ENCODE measurements around the gene UTP11. TPM values are rescaled to one million over a fixed set of nuclear protein-coding genes. Genes with fewer than 3 reads are reported as not detected.

Gene UTP11
- total RNA-seq, 2 experiments from 2014 or later: 83.6 to 84.0 TPM

DNA sequence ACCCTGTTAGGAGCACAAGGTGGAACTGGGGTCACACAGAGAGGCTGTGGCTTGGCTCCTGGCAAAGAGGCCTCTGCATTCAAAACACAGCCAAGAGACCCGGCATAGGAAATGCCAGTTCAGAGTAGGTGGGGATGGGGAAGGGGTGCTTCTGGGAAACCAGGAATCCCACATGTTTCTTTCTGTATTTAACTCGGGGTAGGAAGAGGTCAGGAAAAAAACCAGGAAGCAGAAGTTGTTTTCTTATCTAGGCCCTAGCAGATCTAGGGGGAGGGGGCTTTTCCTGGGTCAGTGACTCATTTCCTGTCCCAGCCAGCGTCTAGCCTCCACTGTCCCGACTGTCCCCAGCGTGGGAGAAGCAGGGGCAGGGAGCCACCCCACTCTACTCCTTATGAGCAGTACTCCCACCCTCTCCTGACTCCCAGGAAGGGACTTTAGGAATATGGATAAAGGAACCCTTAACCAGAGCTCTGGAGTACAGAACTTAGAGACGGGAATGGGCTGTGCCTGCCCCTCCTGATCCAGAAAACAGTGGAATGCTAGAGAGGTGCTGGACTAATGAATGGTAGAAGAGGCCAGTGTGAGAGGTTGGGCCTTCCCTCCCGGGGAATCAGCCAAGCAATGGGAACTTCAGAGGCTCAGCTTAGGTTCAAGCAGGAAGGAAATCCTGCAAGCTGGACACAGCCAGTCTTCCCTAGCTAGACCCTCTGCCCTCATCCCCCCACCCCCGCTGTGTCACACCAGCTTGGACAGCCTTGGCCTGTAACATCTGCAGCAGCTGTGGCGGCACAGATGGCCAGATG lies 12.9 kb upstream of the UTP11 start:
- ChIA-PET CTCF (interaction anchor here (1.5 to 2.2 kb wide), 3 partner anchors 10 to 134 kb away, joined by 3 to 9 read pairs (median 8); partner anchors contain the start of genes SF3A3 and UTP11), POLR2A (interaction anchor here (0.5 kb wide), 1 partner anchor 25 kb away, joined by 10 read pairs; no protein-coding TSS in a partner anchor)

DNA sequence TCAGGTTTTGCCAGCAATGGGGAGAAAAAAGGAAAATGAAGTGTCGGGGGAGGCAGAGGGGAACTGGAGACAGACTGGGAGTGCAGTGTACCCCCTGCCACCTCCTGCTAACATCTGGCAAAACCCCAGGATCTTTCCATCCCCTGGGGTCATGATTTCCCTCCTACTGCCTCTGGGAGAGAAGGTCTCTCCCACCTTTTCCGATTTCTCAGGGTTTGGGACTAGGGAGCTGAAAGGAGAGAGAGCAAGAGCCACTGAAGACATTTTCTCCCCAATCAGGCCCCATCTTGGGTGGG lies 12.4 kb upstream of the UTP11 start:
- POLR2A ChIA-PET: no interaction called here

DNA sequence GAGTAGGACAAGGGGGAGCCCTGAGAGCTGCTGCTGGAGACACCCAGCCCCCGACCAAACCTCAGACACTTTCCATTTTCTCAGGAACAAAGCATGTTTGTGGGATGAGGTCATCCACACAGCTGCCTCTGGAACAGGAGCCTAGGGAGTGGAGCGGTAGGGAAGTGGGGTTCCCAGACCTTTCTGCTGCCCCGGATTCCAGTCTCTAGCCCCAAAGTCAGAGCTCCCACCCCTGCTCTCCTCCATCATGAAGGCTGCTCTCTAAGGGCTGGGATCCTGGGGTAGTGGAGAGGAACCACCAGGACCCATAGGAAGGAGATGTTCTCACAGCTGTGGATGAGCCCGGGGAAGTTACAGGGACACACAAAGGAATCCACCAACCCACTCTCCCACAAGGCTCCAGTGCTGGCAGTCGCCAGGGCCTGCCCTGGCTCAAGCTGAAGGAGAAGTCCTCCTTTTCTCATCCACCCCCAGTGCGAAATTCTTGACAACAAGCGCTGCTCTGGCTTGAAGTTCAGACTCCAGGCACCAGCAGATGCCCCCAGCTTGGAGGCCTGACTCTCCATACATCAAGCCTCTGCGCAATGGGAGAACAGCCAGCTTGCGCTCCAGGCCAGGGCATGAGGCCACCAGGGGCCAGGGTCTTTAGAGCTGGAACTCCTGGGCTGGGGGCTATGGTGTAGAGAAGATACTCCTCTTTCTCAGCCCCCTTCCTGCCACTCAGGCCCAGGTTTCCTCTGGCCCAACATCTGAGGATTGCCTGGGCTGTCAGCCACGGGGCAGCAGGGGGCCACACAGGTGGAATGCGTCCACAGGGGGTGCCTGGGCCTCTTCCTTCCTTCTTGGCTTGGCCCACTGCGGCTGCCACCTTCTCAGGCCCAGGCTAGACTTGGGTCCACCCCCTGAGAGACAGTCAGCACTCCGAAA lies 11.7 kb upstream of the UTP11 start:
- POLR2A ChIA-PET: no interaction called here

More for the DNA sequence above, 12.4 kb upstream of the UTP11 start:
- CTCF ChIA-PET: interaction anchor here (1.5 to 2.2 kb wide), 3 partner anchors 10 to 134 kb away, joined by 3 to 9 read pairs (median 8); partner anchors contain the start of genes SF3A3 and UTP11

DNA sequence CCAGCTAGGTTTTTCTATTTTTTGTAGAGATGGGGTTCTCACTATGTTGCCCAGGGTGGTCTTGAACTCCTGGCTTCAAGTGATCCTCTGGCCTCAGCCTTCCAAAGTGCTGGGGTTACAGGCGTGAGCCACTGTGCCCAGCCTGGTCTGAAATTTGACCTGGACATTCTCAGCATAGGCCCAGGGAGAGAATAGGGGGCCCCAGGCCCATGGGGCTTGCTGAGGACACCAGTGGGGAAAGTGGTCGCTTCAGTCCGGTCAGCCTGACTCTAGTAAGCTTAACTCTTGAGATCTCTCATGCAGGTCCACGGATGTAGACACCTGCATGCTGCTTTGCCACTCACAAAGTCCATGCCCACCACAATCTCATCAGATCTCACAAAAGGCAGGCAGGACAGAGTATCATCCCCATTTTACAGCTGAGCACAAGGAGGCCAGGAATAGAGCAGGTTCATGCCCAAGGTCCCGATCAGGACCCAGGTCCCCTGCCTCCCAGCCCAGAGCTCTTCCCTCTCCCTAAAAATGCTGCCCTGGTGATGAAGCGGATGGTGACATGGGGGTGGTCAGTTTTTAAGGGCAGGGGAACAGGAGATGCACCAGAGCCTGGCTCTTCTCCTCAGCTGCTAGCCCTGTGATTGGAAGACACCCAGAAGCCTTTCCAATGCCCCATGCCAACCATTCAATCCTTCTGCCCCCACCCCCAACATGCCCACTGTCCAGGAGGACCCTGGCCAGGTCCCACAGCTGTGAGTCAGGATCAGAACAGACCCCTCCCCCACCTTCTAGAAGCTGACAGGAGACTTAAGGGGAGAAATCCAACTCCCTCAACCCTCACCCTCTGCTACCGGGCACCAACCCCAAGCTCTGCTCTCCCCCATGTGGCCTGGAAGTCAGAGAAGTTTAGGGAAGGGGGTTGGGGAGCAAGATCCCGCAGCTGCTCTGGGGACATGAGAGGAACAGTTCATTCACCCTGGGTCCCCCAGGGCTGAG lies 9.0 kb upstream of the UTP11 start:
- ChIA-PET CTCF (interaction anchor here (0.7 to 3.8 kb wide), 4 partner anchors 10 to 400 kb away, joined by 3 to 16 read pairs (median 5); partner anchors contain the start of gene SF3A3), POLR2A (interaction anchor here (1.0 to 1.5 kb wide), 2 partner anchors 9 to 14 kb away, joined by 3 read pairs; partner anchors contain the start of gene SF3A3)

More for the DNA sequence above, 11.7 kb upstream of the UTP11 start:
- CTCF ChIA-PET: interaction anchor here (1.5 to 3.8 kb wide), 4 partner anchors 10 to 135 kb away, joined by 3 to 16 read pairs (median 8); partner anchors contain the start of genes SF3A3 and UTP11

DNA sequence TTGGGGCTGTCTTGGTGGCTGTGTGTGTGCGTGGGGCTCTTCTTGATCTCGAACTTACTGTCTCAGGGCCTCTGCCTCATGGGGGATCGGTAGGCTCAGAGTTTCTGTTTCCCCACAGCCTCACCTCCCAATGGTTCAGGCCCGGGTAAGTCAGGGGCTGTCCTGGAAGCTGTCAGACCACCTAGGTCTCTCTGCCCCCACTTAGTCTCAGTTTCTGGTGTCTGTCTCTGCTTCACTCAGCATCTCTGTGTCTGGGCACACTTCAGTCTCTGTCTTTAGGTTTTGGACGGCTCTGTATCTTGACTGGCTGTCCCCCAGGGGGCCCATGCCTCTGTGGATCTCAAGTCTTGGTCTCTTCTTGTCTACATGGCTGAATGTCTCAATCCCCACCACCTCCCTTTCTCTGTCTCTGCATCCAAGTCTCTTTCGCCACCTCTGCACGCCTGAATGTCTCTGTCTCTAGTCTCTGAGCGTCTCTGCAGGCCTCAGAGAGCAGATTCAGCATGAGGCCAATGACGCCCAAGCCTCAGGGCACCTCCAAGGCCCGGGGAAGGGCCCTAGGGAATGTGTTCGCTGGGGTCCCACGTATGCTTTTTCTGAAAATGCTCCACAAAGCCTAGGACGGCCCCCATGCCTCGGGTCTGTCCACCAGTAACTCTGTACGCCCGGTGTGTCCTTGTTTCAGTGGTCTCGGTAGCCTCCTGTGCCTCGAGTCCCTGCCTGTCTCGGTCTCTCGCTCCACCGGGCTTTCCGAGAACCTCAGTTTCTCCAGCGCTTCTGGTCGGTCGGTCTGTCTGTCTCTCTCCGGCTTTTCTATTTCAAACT lies 8.0 kb upstream of the UTP11 start:
- POLR2A ChIA-PET: interaction anchor here (1.0 to 1.5 kb wide), 2 partner anchors 10 to 15 kb away, joined by 3 read pairs; partner anchors contain the start of gene SF3A3

DNA sequence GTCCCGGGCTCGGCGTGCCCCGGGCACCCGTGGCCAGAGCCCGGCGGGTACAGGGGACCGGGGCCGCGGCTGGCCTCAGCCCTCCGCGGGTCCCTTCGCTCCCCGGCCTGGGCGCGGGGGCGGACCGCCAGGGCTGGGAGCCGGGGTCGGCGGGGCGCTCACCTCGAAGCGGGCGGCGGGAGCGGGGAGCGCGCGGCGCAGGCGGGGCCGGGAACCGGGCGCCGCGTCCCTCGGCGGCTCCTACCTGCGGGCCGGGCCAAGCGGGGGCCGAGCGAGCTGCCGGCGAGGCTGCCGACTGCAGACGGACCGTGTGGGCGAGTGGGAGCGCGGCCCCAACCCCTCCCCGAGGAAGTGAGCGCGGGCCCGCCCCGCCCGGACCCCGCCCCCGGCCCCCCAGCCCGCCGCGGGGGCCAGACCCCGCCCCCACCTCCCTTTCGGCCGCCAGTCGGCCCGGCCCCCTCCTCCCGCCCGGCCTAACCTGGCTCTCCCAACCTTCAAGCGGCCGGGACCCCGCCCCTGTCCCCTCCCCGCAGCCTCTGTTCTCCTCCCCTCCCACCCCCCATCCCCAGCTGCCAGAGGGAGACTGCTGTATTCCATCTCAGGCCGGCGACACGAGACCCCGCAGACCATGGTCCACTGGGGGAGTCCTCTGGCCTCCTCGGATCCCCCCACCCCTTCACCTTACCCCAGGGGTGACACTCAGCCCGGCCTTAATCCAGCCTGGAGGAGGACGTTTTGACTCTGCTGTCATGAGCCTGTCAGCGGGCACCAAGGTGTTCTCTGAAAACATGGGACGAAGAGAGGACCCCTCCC lies 7.1 kb upstream of the UTP11 start, which contains the start of gene FHL3:
Gene FHL3 (minus strand): TSS at position 320 of the 813 bp plus-strand sequence. CDS start 6,102 bp downstream, outside the sequence.
- CTCF ChIA-PET: interaction anchor here (0.5 to 1.0 kb wide), 2 partner anchors 34 to 42 kb away, joined by 3 read pairs; no protein-coding TSS in a partner anchor
- POLR2A ChIA-PET: no interaction called here

More for the DNA sequence above, 8.0 kb upstream of the UTP11 start:
- CTCF ChIA-PET: interaction anchor here (0.7 to 3.8 kb wide), 5 partner anchors 11 to 399 kb away, joined by 3 to 16 read pairs (median 4); partner anchors contain the start of gene SF3A3

DNA sequence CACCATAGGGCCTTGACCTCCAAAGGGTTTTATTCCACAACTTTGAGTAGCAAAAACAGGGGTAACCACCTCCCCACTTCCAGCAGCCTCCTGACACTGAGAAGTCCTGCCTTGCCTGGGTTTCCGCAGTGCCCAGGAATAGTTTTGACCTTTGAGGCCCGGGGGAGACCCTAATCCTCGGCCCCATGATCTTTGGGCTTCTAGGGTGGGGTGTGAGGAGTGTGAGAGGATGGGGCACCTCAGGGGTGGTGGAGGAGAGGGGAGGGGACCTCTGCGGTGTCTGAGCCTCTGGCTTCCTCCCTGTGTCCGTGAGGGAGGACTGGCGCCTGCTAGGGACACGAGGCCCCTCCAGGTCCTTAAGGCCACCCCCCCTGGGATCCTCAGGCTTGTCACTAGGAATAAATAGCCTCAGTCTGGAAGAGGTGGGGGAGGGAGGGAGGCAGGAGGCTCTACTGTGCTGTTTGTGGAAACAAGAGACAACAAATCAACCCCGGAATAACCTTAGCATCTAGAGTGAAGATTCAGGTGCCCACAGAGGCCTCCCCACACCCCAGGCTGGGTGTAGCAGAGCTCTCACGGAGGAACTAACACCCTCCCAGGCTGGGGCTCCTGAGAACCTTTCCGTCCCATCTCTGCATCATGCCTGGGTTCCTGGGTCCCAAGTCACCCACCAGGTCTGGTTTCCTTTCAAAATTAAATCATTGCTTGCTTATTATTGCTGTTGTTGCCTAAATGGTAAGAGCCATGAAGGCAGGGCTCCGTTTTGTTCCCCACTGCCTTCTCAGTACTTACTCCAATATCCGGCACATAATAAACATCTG lies 6.3 kb upstream of the UTP11 start:
- ChIA-PET CTCF (no interaction called here), POLR2A (no interaction called here)

DNA sequence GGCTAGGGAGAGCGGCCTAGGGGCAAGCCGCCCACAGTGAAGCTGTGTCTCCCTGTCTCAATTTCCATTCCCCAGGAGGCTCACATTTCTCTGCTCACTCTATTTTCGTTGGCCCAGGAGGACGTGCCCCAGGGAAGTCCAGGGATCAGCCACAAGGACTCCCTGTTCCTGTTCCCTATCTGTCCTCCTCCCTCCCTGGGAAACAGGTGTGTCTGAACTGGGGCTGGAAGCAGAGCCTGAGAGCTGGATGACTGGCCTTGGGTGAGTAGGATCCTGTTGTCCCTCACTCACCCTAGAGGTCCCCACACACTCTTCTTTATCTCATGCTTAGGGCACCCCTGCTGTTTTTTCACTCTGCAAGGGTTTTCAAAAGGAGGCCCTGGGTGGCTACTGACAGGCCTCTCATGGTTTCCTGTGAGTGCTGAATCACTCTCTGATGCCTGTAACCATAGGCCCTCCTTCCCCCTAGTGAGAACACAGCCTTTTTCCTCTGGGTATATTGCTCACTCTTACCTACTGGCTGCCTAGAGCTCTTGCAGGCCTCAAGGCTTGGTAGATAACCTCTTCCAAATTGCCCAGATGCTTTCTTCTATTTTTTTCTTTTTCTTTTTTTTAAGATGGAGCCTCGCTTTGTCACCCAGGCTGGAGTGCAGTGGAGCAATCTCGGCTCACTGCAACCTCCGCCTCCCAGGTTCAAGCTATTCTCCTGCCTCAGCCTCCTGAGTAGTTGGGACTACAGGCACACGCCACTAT lies 3.3 kb upstream of the UTP11 start:
- ChIA-PET CTCF (interaction anchor here (0.5 to 1.7 kb wide), 3 partner anchors 10 to 19 kb away, joined by 3 to 7 read pairs (median 3); no protein-coding TSS in a partner anchor), POLR2A (interaction anchor here (0.9 to 1.5 kb wide), 3 partner anchors 11 to 21 kb away, joined by 3 to 5 read pairs (median 4); no protein-coding TSS in a partner anchor)

DNA sequence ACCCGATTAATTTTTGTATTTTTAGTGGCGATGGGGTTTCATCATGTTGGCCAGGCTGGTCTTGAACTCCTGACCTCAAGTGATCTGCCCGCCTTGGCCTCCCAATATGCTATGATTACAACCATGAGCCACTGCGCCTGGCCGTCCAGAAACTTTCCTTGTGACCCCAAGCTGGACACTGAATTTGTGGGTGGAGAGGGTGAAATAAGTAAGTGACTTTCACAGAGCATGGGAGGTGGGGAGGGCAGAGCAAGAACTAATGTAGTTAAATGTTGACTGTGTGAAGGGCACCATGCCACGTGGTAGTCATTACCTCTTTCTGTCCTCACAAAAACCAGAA lies 2.7 kb upstream of the UTP11 start:
- ChIA-PET POLR2A (interaction anchor here (0.9 to 1.5 kb wide), 3 partner anchors 11 to 20 kb away, joined by 3 to 5 read pairs (median 4); no protein-coding TSS in a partner anchor), CTCF (interaction anchor here (0.5 to 1.7 kb wide), 4 partner anchors 9 to 18 kb away, joined by 3 to 7 read pairs (median 4); no protein-coding TSS in a partner anchor)

DNA sequence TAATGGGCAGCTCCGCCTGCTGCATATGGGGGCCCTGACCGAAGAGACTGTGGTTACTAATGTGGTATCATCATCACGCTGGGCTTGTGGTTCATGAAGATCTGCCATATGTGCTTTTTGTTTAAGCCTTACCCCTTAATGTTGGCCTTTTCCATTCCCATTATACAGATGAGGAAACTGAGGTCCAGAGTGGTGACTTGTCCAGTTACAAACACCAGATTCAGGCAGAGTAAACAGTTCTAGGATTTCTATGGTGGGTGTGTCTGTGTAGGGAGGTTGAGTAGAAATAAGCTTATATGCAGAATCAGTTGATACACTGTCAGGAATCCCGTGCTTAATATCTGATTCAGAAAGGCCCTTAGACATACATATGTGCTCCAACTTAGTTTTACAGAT lies 691 bp downstream of the UTP11 start:
- CTCF ChIA-PET: interaction anchor here (1.2 to 2.9 kb wide), 3 partner anchors 9 to 14 kb away, joined by 3 to 19 read pairs (median 9); no protein-coding TSS in a partner anchor
- POLR2A ChIA-PET: interaction anchor here (0.6 to 1.6 kb wide), 4 partner anchors 13 to 23 kb away, joined by 3 to 5 read pairs (median 4); partner anchors contain the start of gene SF3A3

DNA sequence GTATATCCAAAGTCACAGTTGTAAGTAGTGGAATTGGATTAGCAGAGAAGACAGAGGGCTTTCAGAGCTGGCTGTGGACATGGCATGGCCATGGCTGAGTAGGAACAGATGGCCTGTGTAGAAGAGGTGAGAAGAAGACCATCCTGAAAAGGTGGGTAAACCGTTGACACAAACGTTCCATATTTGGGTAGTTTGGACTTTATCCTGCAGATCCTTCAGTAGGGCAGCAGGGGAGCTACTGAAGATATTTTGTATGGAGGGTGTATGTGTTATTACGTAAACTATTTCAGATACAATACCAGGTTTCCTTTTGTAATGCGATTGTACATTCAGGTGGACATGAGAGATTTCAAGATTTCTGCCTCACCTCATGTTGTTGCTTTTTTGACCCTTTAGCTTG lies 1.6 kb downstream of the UTP11 start:
- CTCF ChIA-PET: interaction anchor here (0.9 to 2.9 kb wide), 3 partner anchors 13 to 58 kb away, joined by 3 to 19 read pairs (median 5); partner anchors contain the start of gene SF3A3

DNA sequence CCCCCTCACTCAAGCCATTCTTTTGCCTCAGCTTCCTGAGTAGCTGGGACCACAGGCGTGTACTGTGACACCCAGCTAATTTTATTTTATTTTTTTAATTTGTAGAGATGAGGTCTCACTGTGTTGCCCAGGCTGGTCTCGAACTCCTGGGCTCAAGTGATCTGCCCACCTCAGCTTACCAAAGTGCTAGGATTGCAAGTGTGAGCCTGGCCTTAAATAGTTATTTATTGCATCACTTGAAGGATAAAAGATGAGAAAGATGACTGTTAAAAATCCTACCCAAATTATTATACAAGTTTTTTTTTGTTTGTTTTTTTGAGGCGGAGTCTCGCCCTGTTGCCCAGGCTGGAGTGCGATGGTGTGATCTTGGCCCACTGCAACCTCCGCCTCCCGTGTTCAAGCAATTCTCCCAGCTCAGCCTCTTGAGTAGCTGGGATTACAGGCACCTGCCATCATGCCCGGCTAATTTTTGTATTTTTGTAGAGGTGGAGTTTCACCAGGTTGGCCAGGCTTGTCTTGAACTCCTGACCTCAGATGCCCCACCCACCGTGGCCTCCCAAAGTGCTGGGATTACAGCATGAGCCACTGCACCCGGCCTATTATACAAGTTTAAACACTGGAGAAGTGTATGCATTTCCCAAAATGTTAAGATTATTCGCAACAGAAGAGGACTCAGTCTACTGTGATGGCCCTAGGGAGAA lies 2.3 kb downstream of the UTP11 start:
- POLR2A ChIA-PET: no interaction called here
- CTCF ChIA-PET: interaction anchor here (0.6 to 2.9 kb wide), 6 partner anchors 12 to 467 kb away, joined by 3 to 19 read pairs (median 4); partner anchors contain the start of gene SF3A3

More for the DNA sequence above, 1.6 kb downstream of the UTP11 start:
- POLR2A ChIA-PET: interaction anchor here (1.4 kb wide), 1 partner anchor 12 kb away, joined by 4 read pairs; no protein-coding TSS in a partner anchor

DNA sequence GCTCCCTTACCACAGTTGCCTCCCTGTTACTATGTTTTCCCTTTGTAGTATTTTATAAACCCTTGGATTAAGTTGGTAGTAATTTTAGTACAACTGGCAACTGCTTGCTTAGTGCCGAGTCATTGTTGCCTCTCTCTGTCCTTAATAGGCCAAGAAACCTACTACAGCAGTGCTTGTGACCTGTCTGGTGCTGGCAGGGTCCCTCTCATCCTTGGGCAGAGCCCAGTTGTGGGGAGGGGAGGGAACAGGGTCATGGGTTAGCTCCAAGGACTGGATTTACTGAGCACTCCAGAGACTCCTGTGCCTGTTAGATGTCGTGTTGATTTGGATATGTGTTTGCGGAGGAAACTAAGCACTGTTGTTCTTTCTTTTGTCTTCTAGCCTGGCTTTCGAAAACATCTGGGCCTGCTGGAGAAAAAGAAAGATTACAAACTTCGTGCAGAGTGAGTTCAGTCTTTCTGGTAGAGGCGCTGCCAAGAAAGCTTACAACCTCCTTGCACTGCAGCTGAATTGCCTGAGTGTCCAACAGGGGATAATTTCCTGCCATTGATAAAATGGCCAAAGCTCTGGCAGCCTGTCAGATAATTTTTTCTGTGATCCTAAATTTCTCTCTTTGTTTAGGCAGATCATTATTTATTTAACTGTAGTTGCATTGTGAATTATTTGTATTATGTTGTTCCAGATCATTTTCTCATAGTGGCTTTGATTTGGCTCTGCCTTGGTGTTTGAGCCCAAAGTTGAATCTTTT lies 3.6 kb downstream of the UTP11 start:
- CTCF ChIA-PET: interaction anchor here (0.6 to 1.0 kb wide), 3 partner anchors 11 to 55 kb away, joined by 3 read pairs; no protein-coding TSS in a partner anchor
- POLR2A ChIA-PET: no interaction called here

Data from activated CD8-positive, alpha-beta memory T cell treated with anti-CD3 and anti-CD28 coated beads for 36 hours (primary cell).